Liver (tissue), 9 donors: ENCODE results near the gene CDC7. TPM values are rescaled to one million over a fixed set of nuclear protein-coding genes. Genes with fewer than 3 reads are reported as not detected.

Experiments used
- DNase-seq: peaks from one replicate; pipeline ENCODE4 v3.0.0-alpha.2; 2017; ENCODE audit warnings: low spot score
- H3K27ac ChIP-seq, 2 donors: one replicate each; pipeline ENCODE4 v1.7.0; 2013; ENCODE audit warnings: inconsistent platforms in 2 of 2, low read length in 2 of 2, control low read depth in 1 of 2, low read depth in 1 of 2, mild to moderate bottlenecking in 1 of 2
- H3K27me3 ChIP-seq, 4 donors: one replicate each; pipeline versions ENCODE4 v1.6.1 to v1.7.0; 2013; ENCODE audit warnings: low read length in 3 of 4, inconsistent platforms in 1 of 4, mild to moderate bottlenecking in 1 of 4, moderate library complexity in 1 of 4; ENCODE audit not compliant: control insufficient read depth in 4 of 4, insufficient read depth in 4 of 4
- H3K36me3 ChIP-seq, 4 donors: one replicate each; pipeline versions ENCODE4 v1.6.1 to v1.7.0; 2013; ENCODE audit warnings: low read length in 3 of 4, mild to moderate bottlenecking in 3 of 4, low read depth in 1 of 4, moderate library complexity in 1 of 4; ENCODE audit not compliant: control insufficient read depth in 4 of 4, insufficient read depth in 3 of 4
- H3K4me1 ChIP-seq, 4 donors: one replicate each; pipeline versions ENCODE4 v1.6.1 to v1.7.0; 2013; ENCODE audit warnings: low read length in 3 of 4, mild to moderate bottlenecking in 3 of 4, moderate library complexity in 1 of 4; ENCODE audit not compliant: control insufficient read depth in 4 of 4, insufficient read depth in 4 of 4
- H3K4me3 ChIP-seq, 3 donors: one replicate each; pipeline versions ENCODE4 v1.6.1 to v1.7.0; 2013; ENCODE audit warnings: low read length in 3 of 3, control low read depth in 1 of 3, low read depth in 1 of 3, mild to moderate bottlenecking in 1 of 3
- H3K9ac ChIP-seq, 2 donors: one replicate each; pipeline ENCODE4 v1.7.0; 2013; ENCODE audit warnings: low read length in 2 of 2, mild to moderate bottlenecking in 2 of 2, moderate library complexity in 2 of 2, control low read depth in 1 of 2, low read depth in 1 of 2
- H3K9me3 ChIP-seq, 4 donors: one replicate each; pipeline versions ENCODE4 v1.6.1 to v1.7.0; 2013; ENCODE audit warnings: low read length in 3 of 4; ENCODE audit not compliant: control insufficient read depth in 4 of 4
- EGR1 ChIP-seq, 2 donors: IDR thresholded peaks; 2 replicates each; pipeline ENCODE4 v1.6.1; 2016 to 2018; ENCODE audit warnings: antibody characterized with exemption in 2 of 2, low read depth in 2 of 2
- FOXA1 ChIP-seq: IDR thresholded peaks from 2 replicates; pipeline ENCODE4 v1.6.1; 2016; ENCODE audit warnings: antibody characterized with exemption
- FOXA2 ChIP-seq: IDR thresholded peaks from 2 replicates; pipeline ENCODE4 v1.6.1; 2016; ENCODE audit warnings: antibody characterized with exemption
- GABPA ChIP-seq, 2 donors: IDR thresholded peaks in 1 of 2; conservative IDR thresholded peaks in 1 of 2; 2 replicates each; pipeline ENCODE4 v1.6.1; 2016; ENCODE audit warnings: antibody characterized with exemption in 2 of 2, mild to moderate bottlenecking in 1 of 2, moderate library complexity in 1 of 2
- HNF4A ChIP-seq, 2 donors: conservative IDR thresholded peaks; 2 replicates each; pipeline ENCODE4 v1.6.1; 2016; ENCODE audit warnings: antibody characterized with exemption in 2 of 2, mild to moderate bottlenecking in 2 of 2
- HNF4G ChIP-seq: IDR thresholded peaks from 2 replicates; pipeline ENCODE4 v1.6.1; 2016; ENCODE audit warnings: antibody characterized with exemption
- JUND ChIP-seq, 2 donors: IDR thresholded peaks; 2 replicates each; pipeline ENCODE4 v1.6.1; 2016; ENCODE audit warnings: antibody characterized with exemption in 2 of 2
- MAX ChIP-seq: IDR thresholded peaks from 2 replicates; pipeline ENCODE4 v1.6.1; 2016; ENCODE audit warnings: antibody characterized with exemption
- NR2F2 ChIP-seq: IDR thresholded peaks from 2 replicates; pipeline ENCODE4 v1.6.1; 2016; ENCODE audit warnings: antibody characterized with exemption
- RAD21 ChIP-seq, 2 donors: IDR thresholded peaks; 2 replicates each; pipeline ENCODE4 v1.6.1; 2016; ENCODE audit warnings: antibody characterized with exemption in 2 of 2, mild to moderate bottlenecking in 2 of 2
- REST ChIP-seq: IDR thresholded peaks from 2 replicates; pipeline ENCODE4 v1.6.1; 2016; ENCODE audit warnings: antibody characterized with exemption, mild to moderate bottlenecking
- RXRA ChIP-seq, 2 donors: IDR thresholded peaks; 2 replicates each; pipeline ENCODE4 v1.6.1; 2017 to 2018; ENCODE audit warnings: antibody characterized with exemption in 2 of 2, mild to moderate bottlenecking in 1 of 2
- SP1 ChIP-seq: IDR thresholded peaks from 2 replicates; pipeline ENCODE4 v1.6.1; 2018; ENCODE audit warnings: antibody characterized with exemption, mild to moderate bottlenecking
- TAF1 ChIP-seq: conservative IDR thresholded peaks from 2 replicates; pipeline ENCODE4 v1.6.1; 2016; ENCODE audit warnings: antibody characterized with exemption, mild to moderate bottlenecking
- YY1 ChIP-seq: IDR thresholded peaks from 2 replicates; pipeline ENCODE4 v1.6.1; 2016; ENCODE audit warnings: antibody characterized with exemption, mild to moderate bottlenecking
- ZBTB33 ChIP-seq: IDR thresholded peaks from 2 replicates; pipeline ENCODE4 v1.6.1; 2016; ENCODE audit warnings: antibody characterized with exemption
- WGBS: extraction: QIAGEN DNeasy Blood & Tissue Kit; methylation state at CpG from one replicate; pipeline ENCODE4 v1.1.7; 2013; 5-methylcytosine and 5-hydroxymethylcytosine counted together
- polyA plus RNA-seq, 2 donors: library from polyadenylated mRNA; stranded (reverse) in 1 of 2; unstranded in 1 of 2; fragments of 200-250 nt in 1 of 2; fragments of >200 nt in 1 of 2; fragmentation: Nextera tagmentation in 1 of 2; extraction: Ambion mirVana in 1 of 2; gene quantifications; one replicate each; pipeline versions ENCODE4 v1.2.1 to v1.2.3, GENCODE V29; 2013 to 2015
- total RNA-seq, 2 donors: library from RNA; depleted of rRNA; stranded (reverse); fragments of >200 nt; gene quantifications; one replicate each; pipeline ENCODE4 v1.2.3, GENCODE V29; 2014
- TF ChIP-seq, protein P1 (sequence below): IDR thresholded peaks from 2 replicates; pipeline ENCODE4 v1.6.1; 2016; ENCODE audit warnings: antibody characterized with exemption
- TF ChIP-seq, protein P2 (sequence below): fragments of 150-350 bp; IDR thresholded peaks from 2 replicates; pipeline ENCODE4 v1.5.1; 2017; ENCODE audit warnings: improper control_type of control experiment, low read depth, low read length; ENCODE audit not compliant: missing input control
- donor health status: healthy.
- donor health status: healthy.
- donor health status: healthy.
- donor health status: healthy.
- donor health status: healthy.

CDC7 gene
- total and polyA plus RNA-seq, 4 donors, result 0.43 to 15.0 (median 0.61) TPM

- no peak for DNase-seq
- H3K4me1 ChIP-seq, result peaks cover 0 to 12% (median 8%) of the 10 kb centered on the region in 4 donors
- no peak overlapping the region for H3K27ac ChIP-seq
- no peaks in the 10 kb centered on the region for H3K36me3 ChIP-seq
- no peak overlapping the region for H3K4me3 ChIP-seq
- H3K9ac ChIP-seq, result no peak overlapping the region
- 97% methylated on average over 1 of the region's 1 CpG for WGBS
- TF ChIP-seq HNF4A (conservative IDR thresholded peaks at IDR 0.05) (no peak), JUND (IDR thresholded peaks at IDR 0.05) (no peak), MAX (no peak), NR2F2 (no peak), RAD21 (IDR thresholded peaks at IDR 0.05) (no peak), FOXA2 (no peak), HNF4G (no peak), ZBTB33 (no peak), RXRA (IDR thresholded peaks at IDR 0.05) (no peak), FOXA1 (no peak), YY1 (no peak), TAF1 (no peak), GABPA (IDR thresholded peaks at IDR 0.05 in 1 of 2, conservative IDR thresholded peaks at IDR 0.05 in 1 of 2) (no peak), SP1 (no peak), REST (no peak), EGR1 (IDR thresholded peaks at IDR 0.05; ENCODE audit: low read depth in 2 of 2) (no peak)
- TF ChIP-seq, protein P1, sequence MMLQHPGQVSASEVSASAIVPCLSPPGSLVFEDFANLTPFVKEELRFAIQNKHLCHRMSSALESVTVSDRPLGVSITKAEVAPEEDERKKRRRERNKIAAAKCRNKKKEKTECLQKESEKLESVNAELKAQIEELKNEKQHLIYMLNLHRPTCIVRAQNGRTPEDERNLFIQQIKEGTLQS, result no peak
- TF ChIP-seq, protein P2, sequence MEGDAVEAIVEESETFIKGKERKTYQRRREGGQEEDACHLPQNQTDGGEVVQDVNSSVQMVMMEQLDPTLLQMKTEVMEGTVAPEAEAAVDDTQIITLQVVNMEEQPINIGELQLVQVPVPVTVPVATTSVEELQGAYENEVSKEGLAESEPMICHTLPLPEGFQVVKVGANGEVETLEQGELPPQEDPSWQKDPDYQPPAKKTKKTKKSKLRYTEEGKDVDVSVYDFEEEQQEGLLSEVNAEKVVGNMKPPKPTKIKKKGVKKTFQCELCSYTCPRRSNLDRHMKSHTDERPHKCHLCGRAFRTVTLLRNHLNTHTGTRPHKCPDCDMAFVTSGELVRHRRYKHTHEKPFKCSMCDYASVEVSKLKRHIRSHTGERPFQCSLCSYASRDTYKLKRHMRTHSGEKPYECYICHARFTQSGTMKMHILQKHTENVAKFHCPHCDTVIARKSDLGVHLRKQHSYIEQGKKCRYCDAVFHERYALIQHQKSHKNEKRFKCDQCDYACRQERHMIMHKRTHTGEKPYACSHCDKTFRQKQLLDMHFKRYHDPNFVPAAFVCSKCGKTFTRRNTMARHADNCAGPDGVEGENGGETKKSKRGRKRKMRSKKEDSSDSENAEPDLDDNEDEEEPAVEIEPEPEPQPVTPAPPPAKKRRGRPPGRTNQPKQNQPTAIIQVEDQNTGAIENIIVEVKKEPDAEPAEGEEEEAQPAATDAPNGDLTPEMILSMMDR, result no peak
- H3K9me3 ChIP-seq, result no peaks in the 10 kb centered on the region
- no peaks in the 10 kb centered on the region for H3K27me3 ChIP-seq
These were observed 3.4 kb downstream of the CDC7 start for GRCh38 chr1:91503975-91504530.
